ENCODE results near the gene SCP2D1. TPM values are rescaled to one million over a fixed set of nuclear protein-coding genes. Genes with fewer than 3 reads are reported as not detected.

The SCP2D1 gene
- total RNA-seq, result not detected
- long read RNA-seq, result 0 reads

DNA sequence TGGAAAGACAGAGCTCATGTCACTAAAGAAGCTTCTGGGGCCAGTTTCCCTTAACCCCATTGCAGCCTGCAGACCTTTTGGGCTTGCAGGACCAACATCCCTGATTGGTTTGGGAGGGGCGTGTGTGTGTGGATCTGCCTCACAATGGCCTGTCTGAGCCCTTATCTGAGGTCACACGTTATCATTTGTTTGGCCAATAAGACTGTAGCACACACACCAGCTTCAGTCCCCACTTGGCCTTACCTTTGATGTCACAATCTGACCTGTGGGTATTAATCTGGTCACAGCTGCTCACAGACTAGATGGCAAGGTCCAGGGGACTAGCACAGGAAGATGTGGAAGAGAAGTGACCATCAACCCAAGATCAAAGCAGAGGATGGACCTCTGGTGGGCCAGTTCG, at the start of gene SCP2D1:
SCP2D1 (plus strand) TSS at position 301 of the 400 bp plus-strand sequence; CDS start at position 334, 33 bp downstream.
- ATAC-seq (no peak), DNase-seq (no peak)
- Histone ChIP-seq H3K27me3 (ENCODE audit: low read depth) (no peaks in the 10 kb centered on the region), H3K27ac (no peak within 1 kb of the TSS), H3K9me3 (no peaks in the 10 kb centered on the region), H3K4me3 (no peak within 1 kb of the TSS), H3K36me3 (no peaks in the 10 kb centered on the region), H3K4me1 (no peaks in the 10 kb centered on the region)
- intact Hi-C loops (cut with DNase I), result no loop called here
- TF ChIP-seq, protein P1, sequence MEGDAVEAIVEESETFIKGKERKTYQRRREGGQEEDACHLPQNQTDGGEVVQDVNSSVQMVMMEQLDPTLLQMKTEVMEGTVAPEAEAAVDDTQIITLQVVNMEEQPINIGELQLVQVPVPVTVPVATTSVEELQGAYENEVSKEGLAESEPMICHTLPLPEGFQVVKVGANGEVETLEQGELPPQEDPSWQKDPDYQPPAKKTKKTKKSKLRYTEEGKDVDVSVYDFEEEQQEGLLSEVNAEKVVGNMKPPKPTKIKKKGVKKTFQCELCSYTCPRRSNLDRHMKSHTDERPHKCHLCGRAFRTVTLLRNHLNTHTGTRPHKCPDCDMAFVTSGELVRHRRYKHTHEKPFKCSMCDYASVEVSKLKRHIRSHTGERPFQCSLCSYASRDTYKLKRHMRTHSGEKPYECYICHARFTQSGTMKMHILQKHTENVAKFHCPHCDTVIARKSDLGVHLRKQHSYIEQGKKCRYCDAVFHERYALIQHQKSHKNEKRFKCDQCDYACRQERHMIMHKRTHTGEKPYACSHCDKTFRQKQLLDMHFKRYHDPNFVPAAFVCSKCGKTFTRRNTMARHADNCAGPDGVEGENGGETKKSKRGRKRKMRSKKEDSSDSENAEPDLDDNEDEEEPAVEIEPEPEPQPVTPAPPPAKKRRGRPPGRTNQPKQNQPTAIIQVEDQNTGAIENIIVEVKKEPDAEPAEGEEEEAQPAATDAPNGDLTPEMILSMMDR (IDR thresholded peaks at IDR 0.05), result no peak

DNA sequence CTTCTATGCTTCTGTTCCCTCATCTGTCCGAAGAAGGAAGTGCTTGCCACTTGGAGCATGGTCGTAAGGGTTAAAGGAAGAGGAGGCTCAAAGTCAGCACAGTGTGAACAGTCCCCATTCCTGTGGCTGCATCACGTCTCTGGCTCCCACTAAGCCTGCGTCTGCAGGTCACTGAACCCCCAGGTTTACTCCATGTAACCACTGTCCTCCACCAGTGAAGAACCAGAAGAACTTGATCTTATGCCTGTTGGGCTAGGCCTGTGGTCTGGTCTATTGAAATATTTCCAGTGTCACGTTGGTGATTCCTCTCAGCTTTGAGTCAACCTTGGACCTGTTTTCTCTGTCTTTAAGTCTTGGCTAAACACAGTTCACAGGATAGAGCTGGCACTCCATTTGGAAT, 45.9 kb upstream of the SCP2D1 start:
- ATAC-seq, result no peak

DNA sequence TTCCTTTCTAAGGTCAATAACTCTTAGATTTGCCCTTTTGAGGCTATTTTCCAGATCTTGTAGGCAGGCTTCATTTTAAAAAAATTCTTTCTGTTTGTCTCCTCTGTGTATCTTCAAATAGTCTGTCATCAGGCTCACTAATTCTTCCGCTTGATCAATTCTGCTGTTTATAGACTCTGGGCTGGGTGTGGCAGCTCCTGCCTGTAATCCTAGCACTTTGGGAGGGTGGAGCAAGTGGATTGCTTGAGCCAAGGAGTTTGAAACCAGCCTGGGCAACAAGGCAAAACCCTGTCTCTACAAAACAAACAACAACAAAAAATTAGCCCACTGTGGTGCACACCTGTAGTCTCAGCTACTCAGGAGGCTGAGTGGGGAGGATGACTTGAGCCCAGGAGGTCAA, 40.0 kb upstream of the SCP2D1 start:
- H3K4me3 ChIP-seq, result no peak overlapping the region
- H3K9me3 ChIP-seq, result no peaks in the 10 kb centered on the region
- H3K27me3 ChIP-seq (ENCODE audit: low read depth), result no peaks in the 10 kb centered on the region
- TF ChIP-seq, protein P1 (IDR thresholded peaks at IDR 0.05), result no peak
- H3K36me3 ChIP-seq, result no peaks in the 10 kb centered on the region
- H3K4me1 ChIP-seq, result no peaks in the 10 kb centered on the region
- H3K27ac ChIP-seq, result no peak overlapping the region
- DNase-seq (no peak), ATAC-seq (no peak)
- intact Hi-C loops (cut with DNase I), result no loop called here

More for the DNA sequence above, 45.9 kb upstream of the SCP2D1 start:
- Histone ChIP-seq H3K4me3 (no peak overlapping the region), H3K36me3 (peaks cover 10% of the 10 kb centered on the region), H3K27ac (no peak overlapping the region), H3K27me3 (ENCODE audit: low read depth) (no peaks in the 10 kb centered on the region), H3K9me3 (no peaks in the 10 kb centered on the region), H3K4me1 (no peaks in the 10 kb centered on the region)
- TF ChIP-seq, protein P1 (IDR thresholded peaks at IDR 0.05), result no peak
- intact Hi-C loops (cut with DNase I), result no loop called here
- DNase-seq, result no peak

DNA sequence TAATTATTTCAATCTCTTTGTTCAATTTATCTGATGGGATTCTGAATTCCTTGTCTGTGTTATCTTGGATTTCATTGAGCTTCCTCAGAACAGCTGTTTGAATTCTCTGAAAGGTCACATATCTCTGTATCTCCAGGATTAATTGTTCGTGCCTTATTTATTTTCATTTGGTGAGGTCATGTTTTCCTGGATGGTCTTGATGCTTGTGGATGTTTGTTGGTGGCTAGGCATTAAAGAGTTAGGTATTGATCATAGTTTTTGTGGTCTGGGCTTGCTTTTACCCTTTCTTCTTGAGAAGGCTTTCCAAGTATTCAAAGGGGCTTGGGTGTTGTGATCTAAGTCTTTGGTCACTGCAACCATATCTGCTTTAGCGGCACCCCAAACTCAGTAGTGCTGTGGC, 39.4 kb upstream of the SCP2D1 start:
- Histone ChIP-seq H3K9me3 (no peaks in the 10 kb centered on the region), H3K27ac (no peak overlapping the region), H3K27me3 (ENCODE audit: low read depth) (no peaks in the 10 kb centered on the region), H3K36me3 (no peaks in the 10 kb centered on the region), H3K4me3 (no peak overlapping the region), H3K4me1 (no peaks in the 10 kb centered on the region)
- no peak for ATAC-seq
- DNase-seq, result no peak
- TF ChIP-seq, protein P1 (IDR thresholded peaks at IDR 0.05), result no peak
- intact Hi-C loops (cut with DNase I), result no loop called here

DNA sequence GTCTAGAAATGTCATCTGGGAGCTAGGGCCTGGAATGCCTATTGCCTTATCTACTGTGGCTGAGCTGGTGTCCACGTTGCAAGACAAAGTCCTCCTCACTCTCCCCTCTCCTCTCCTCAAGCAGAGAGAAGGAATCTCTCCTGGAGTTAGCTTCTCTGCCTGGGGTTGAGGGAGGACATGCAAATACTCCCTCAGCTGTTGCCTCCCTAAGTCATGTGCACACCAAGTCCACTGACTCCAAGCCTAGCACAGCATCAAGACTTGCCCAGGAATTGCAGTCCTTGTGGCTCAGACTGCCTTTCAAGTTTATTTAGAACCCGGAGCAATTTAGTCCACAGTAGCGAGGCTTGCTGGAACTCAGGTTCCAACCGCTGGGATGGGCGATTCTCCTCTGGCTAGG, 38.0 kb upstream of the SCP2D1 start:
- no peak overlapping the region for H3K4me3 ChIP-seq
- H3K4me1 ChIP-seq, result no peaks in the 10 kb centered on the region
- intact Hi-C loops (cut with DNase I), result no loop called here
- H3K36me3 ChIP-seq, result no peaks in the 10 kb centered on the region
- H3K27me3 ChIP-seq (ENCODE audit: low read depth), result no peaks in the 10 kb centered on the region
- H3K9me3 ChIP-seq, result no peaks in the 10 kb centered on the region
- ATAC-seq, result no peak
- no peak for DNase-seq
- no peak overlapping the region for H3K27ac ChIP-seq
- TF ChIP-seq, protein P1 (IDR thresholded peaks at IDR 0.05), result no peak

All from lower lobe of right lung (tissue), 2 donors.